Measurements from ENCODE around the gene NDUFS2. TPM values are rescaled to one million over a fixed set of nuclear protein-coding genes. Genes with fewer than 3 reads are reported as not detected.

The NDUFS2 gene
- total and polyA plus RNA-seq, 9 of the 15 experiments (the other 6 are each of a cell fraction or from before 2014, with no cell fraction given), result 70.0 to 176 (median 141) TPM

Small RNA genes within 50 kb of the gene (microRNA-seq; reads per million reads assigned to microRNA genes)
- gene MIR5187 (ENCODE audit: borderline microRNAs expressed), result 0.36 reads per million

Other genes starting within 250 kb of the NDUFS2 start
Only the 7 nearest of the 23 such genes appear.
- gene PPOX, start 35.9 kb upstream of the NDUFS2 start, total RNA-seq (2014; rRNA removed), result 45.9 and 66.7 TPM in 2 replicates
- 33.1 and 36.1 TPM in 2 replicates for gene PPOX, start 35.9 kb upstream of the NDUFS2 start, total RNA-seq (2014; rRNA removed; fragmentation: Illumina TruSeq; extraction: Trizol)
- gene PPOX, start 35.9 kb upstream of the NDUFS2 start, total RNA-seq (2015; rRNA removed; fragmentation: Illumina TruSeq; extraction: Trizol), result 22.1 and 24.9 TPM in 2 replicates
- gene PPOX, start 35.9 kb upstream of the NDUFS2 start, total RNA-seq (2021), result 48.5 TPM in 2 replicates
- 57.1 and 98.3 TPM in 2 replicates for gene PPOX, start 35.9 kb upstream of the NDUFS2 start, polyA plus RNA-seq (2011; rRNA removed)
- 35.4 and 38.9 TPM in 2 replicates for gene PPOX, start 35.9 kb upstream of the NDUFS2 start, polyA plus RNA-seq (2014; fragmentation: Illumina TruSeq; extraction: Trizol)
- 10 to 100 TPM; 17.0 to 31.1 TPM for gene PPOX, start 35.9 kb upstream of the NDUFS2 start, polyA plus RNA-seq (2014; fragmentation: Nextera tagmentation; extraction: Ambion mirVana)
- gene PPOX, start 35.9 kb upstream of the NDUFS2 start, polyA plus RNA-seq (2014; rRNA removed), result 55.4 and 81.8 TPM in 2 replicates
- gene B4GALT3, start 24.9 kb upstream of the NDUFS2 start, total RNA-seq (2014; rRNA removed), result 37.1 and 68.3 TPM in 2 replicates
- gene B4GALT3, start 24.9 kb upstream of the NDUFS2 start, total RNA-seq (2014; rRNA removed; fragmentation: Illumina TruSeq; extraction: Trizol), result 32.0 TPM in 2 replicates
- 38.0 and 41.2 TPM in 2 replicates for gene B4GALT3, start 24.9 kb upstream of the NDUFS2 start, total RNA-seq (2015; rRNA removed; fragmentation: Illumina TruSeq; extraction: Trizol)
- gene B4GALT3, start 24.9 kb upstream of the NDUFS2 start, total RNA-seq (2021), result 57.6 and 59.9 TPM in 2 replicates
- gene B4GALT3, start 24.9 kb upstream of the NDUFS2 start, polyA plus RNA-seq (2011; rRNA removed), result 31.2 and 48.5 TPM in 2 replicates
- gene B4GALT3, start 24.9 kb upstream of the NDUFS2 start, polyA plus RNA-seq (2014; fragmentation: Illumina TruSeq; extraction: Trizol), result 82.0 and 85.4 TPM in 2 replicates
- gene B4GALT3, start 24.9 kb upstream of the NDUFS2 start, polyA plus RNA-seq (2014; fragmentation: Nextera tagmentation; extraction: Ambion mirVana), result 100 to 1,000 TPM in 1 of 2 experiments, 10 to 100 TPM in 1; 46.1 to 103 TPM
- 50.7 and 66.4 TPM in 2 replicates for gene B4GALT3, start 24.9 kb upstream of the NDUFS2 start, polyA plus RNA-seq (2014; rRNA removed)
- 0.41 and 1.1 TPM in 2 replicates for gene ADAMTS4, start 3.3 kb upstream of the NDUFS2 start, total RNA-seq (2014; rRNA removed)
- gene ADAMTS4, start 3.3 kb upstream of the NDUFS2 start, total RNA-seq (2014; rRNA removed; fragmentation: Illumina TruSeq; extraction: Trizol), result 0.29 and 0.32 TPM in 2 replicates
- 0.18 and 0.41 TPM in 2 replicates for gene ADAMTS4, start 3.3 kb upstream of the NDUFS2 start, total RNA-seq (2015; rRNA removed; fragmentation: Illumina TruSeq; extraction: Trizol)
- 1.5 and 3.7 TPM in 2 replicates for gene ADAMTS4, start 3.3 kb upstream of the NDUFS2 start, total RNA-seq (2021)
- gene ADAMTS4, start 3.3 kb upstream of the NDUFS2 start, polyA plus RNA-seq (2011; rRNA removed), result 0.27 and 0.45 TPM in 2 replicates
- 0.52 and 1.6 TPM in 2 replicates for gene ADAMTS4, start 3.3 kb upstream of the NDUFS2 start, polyA plus RNA-seq (2014; fragmentation: Illumina TruSeq; extraction: Trizol)
- under 1 TPM; 0.07 to 0.13 TPM for gene ADAMTS4, start 3.3 kb upstream of the NDUFS2 start, polyA plus RNA-seq (2014; fragmentation: Nextera tagmentation; extraction: Ambion mirVana)
- gene ADAMTS4, start 3.3 kb upstream of the NDUFS2 start, polyA plus RNA-seq (2014; rRNA removed), result 0.58 and 0.85 TPM in 2 replicates
- gene FCER1G, start 12.9 kb downstream of the NDUFS2 start, total RNA-seq (2014; rRNA removed), result 0.29 TPM in 1 of 2 replicates, not detected in the other
- not detected in 2 replicates for gene FCER1G, start 12.9 kb downstream of the NDUFS2 start, total RNA-seq (2014; rRNA removed; fragmentation: Illumina TruSeq; extraction: Trizol)
- 0.69 and 0.98 TPM in 2 replicates for gene FCER1G, start 12.9 kb downstream of the NDUFS2 start, total RNA-seq (2015; rRNA removed; fragmentation: Illumina TruSeq; extraction: Trizol)
- 0.31 TPM in 1 of 2 replicates, not detected in the other for gene FCER1G, start 12.9 kb downstream of the NDUFS2 start, total RNA-seq (2021)
- 0.15 and 0.24 TPM in 2 replicates for gene FCER1G, start 12.9 kb downstream of the NDUFS2 start, polyA plus RNA-seq (2011; rRNA removed)
- gene FCER1G, start 12.9 kb downstream of the NDUFS2 start, polyA plus RNA-seq (2014; fragmentation: Illumina TruSeq; extraction: Trizol), result 0.30 TPM in 1 of 2 replicates, not detected in the other
- under 1 TPM; 0.31 to 0.46 TPM for gene FCER1G, start 12.9 kb downstream of the NDUFS2 start, polyA plus RNA-seq (2014; fragmentation: Nextera tagmentation; extraction: Ambion mirVana)
- gene FCER1G, start 12.9 kb downstream of the NDUFS2 start, polyA plus RNA-seq (2014; rRNA removed), result 0.27 and 0.47 TPM in 2 replicates
- 0.41 TPM in 1 of 2 replicates, not detected in the other for gene APOA2, start 21.3 kb downstream of the NDUFS2 start, total RNA-seq (2014; rRNA removed)
- not detected in 2 replicates for gene APOA2, start 21.3 kb downstream of the NDUFS2 start, total RNA-seq (2014; rRNA removed; fragmentation: Illumina TruSeq; extraction: Trizol)
- 0.54 TPM in 1 of 2 replicates, not detected in the other for gene APOA2, start 21.3 kb downstream of the NDUFS2 start, total RNA-seq (2015; rRNA removed; fragmentation: Illumina TruSeq; extraction: Trizol)
- 0.64 and 2.6 TPM in 2 replicates for gene APOA2, start 21.3 kb downstream of the NDUFS2 start, total RNA-seq (2021)
- gene APOA2, start 21.3 kb downstream of the NDUFS2 start, polyA plus RNA-seq (2011; rRNA removed), result 0.50 TPM in 1 of 2 replicates, not detected in the other
- gene APOA2, start 21.3 kb downstream of the NDUFS2 start, polyA plus RNA-seq (2014; fragmentation: Illumina TruSeq; extraction: Trizol), result 1.1 TPM in 1 of 2 replicates, not detected in the other
- gene APOA2, start 21.3 kb downstream of the NDUFS2 start, polyA plus RNA-seq (2014; fragmentation: Nextera tagmentation; extraction: Ambion mirVana), result 1 to 10 TPM in 1 of 2 experiments, under 1 TPM in 1; 0.93 to 1.6 TPM
- not detected in 2 replicates for gene APOA2, start 21.3 kb downstream of the NDUFS2 start, polyA plus RNA-seq (2014; rRNA removed)
- gene TOMM40L, start 23.7 kb downstream of the NDUFS2 start, total RNA-seq (2014; rRNA removed), result 21.9 and 27.6 TPM in 2 replicates
- gene TOMM40L, start 23.7 kb downstream of the NDUFS2 start, total RNA-seq (2014; rRNA removed; fragmentation: Illumina TruSeq; extraction: Trizol), result 27.7 and 29.2 TPM in 2 replicates
- gene TOMM40L, start 23.7 kb downstream of the NDUFS2 start, total RNA-seq (2015; rRNA removed; fragmentation: Illumina TruSeq; extraction: Trizol), result 24.2 and 25.2 TPM in 2 replicates
- 27.4 and 27.7 TPM in 2 replicates for gene TOMM40L, start 23.7 kb downstream of the NDUFS2 start, total RNA-seq (2021)
- gene TOMM40L, start 23.7 kb downstream of the NDUFS2 start, polyA plus RNA-seq (2011; rRNA removed), result 18.9 and 20.2 TPM in 2 replicates
- 33.4 and 33.6 TPM in 2 replicates for gene TOMM40L, start 23.7 kb downstream of the NDUFS2 start, polyA plus RNA-seq (2014; fragmentation: Illumina TruSeq; extraction: Trizol)
- 10 to 100 TPM in 1 of 2 experiments, 1 to 10 TPM in 1; 9.6 to 12.9 TPM for gene TOMM40L, start 23.7 kb downstream of the NDUFS2 start, polyA plus RNA-seq (2014; fragmentation: Nextera tagmentation; extraction: Ambion mirVana)
- gene TOMM40L, start 23.7 kb downstream of the NDUFS2 start, polyA plus RNA-seq (2014; rRNA removed), result 27.5 and 34.9 TPM in 2 replicates
- not detected in 2 replicates for gene NR1I3, start 35.8 kb downstream of the NDUFS2 start, total RNA-seq (2014; rRNA removed)
- gene NR1I3, start 35.8 kb downstream of the NDUFS2 start, total RNA-seq (2014; rRNA removed; fragmentation: Illumina TruSeq; extraction: Trizol), result not detected in 2 replicates
- not detected in 2 replicates for gene NR1I3, start 35.8 kb downstream of the NDUFS2 start, total RNA-seq (2015; rRNA removed; fragmentation: Illumina TruSeq; extraction: Trizol)
- not detected in 2 replicates for gene NR1I3, start 35.8 kb downstream of the NDUFS2 start, total RNA-seq (2021)
- not detected in 2 replicates for gene NR1I3, start 35.8 kb downstream of the NDUFS2 start, polyA plus RNA-seq (2011; rRNA removed)
- not detected in 2 replicates for gene NR1I3, start 35.8 kb downstream of the NDUFS2 start, polyA plus RNA-seq (2014; fragmentation: Illumina TruSeq; extraction: Trizol)
- under 1 TPM in 1 of 2 experiments, not detected in 1; 0.11 TPM for gene NR1I3, start 35.8 kb downstream of the NDUFS2 start, polyA plus RNA-seq (2014; fragmentation: Nextera tagmentation; extraction: Ambion mirVana)
- not detected in 2 replicates for gene NR1I3, start 35.8 kb downstream of the NDUFS2 start, polyA plus RNA-seq (2014; rRNA removed)